ENCODE data around the gene NRROS. TPM values are rescaled to one million over a fixed set of nuclear protein-coding genes. Genes with fewer than 3 reads are reported as not detected.

NRROS gene
- not detected in 5 replicates for total RNA-seq (2022; extraction: Qiagen RNA extraction; ENCODE audit: low read depth)

GRCh38 chr3:196639483-196640296, at the start of gene NRROS:
Gene NRROS (plus strand): TSS chr3:196639694. CDS start chr3:196654540, 14,846 bp downstream.

Other genes starting within 250 kb of the NRROS start
- gene UBXN7, start 207.3 kb upstream of the NRROS start, total RNA-seq (2022; extraction: Qiagen RNA extraction; ENCODE audit: low read depth), result 4.3 to 9.7 TPM (median 9.0 TPM) in 5 replicates
- 3.2 to 4.2 TPM (median 4.0 TPM) in 5 replicates for gene RNF168, start 135.9 kb upstream of the NRROS start, total RNA-seq (2022; extraction: Qiagen RNA extraction; ENCODE audit: low read depth)
- gene SMCO1, start 124.3 kb upstream of the NRROS start, total RNA-seq (2022; extraction: Qiagen RNA extraction; ENCODE audit: low read depth), result not detected in 5 replicates
- gene WDR53, start 71.1 kb upstream of the NRROS start, total RNA-seq (2022; extraction: Qiagen RNA extraction; ENCODE audit: low read depth), result 8.3 to 11.3 TPM (median 10.2 TPM) in 5 replicates
- gene FBXO45, start 71.0 kb upstream of the NRROS start, total RNA-seq (2022; extraction: Qiagen RNA extraction; ENCODE audit: low read depth), result 5.8 to 8.2 TPM (median 7.0 TPM) in 5 replicates
- gene CEP19, start 72.6 kb downstream of the NRROS start, total RNA-seq (2022; extraction: Qiagen RNA extraction; ENCODE audit: low read depth), result 2.3 to 2.9 TPM (median 2.7 TPM) in 5 replicates
- 30.4 to 34.3 TPM (median 31.9 TPM) in 5 replicates for gene PIGX, start 72.7 kb downstream of the NRROS start, total RNA-seq (2022; extraction: Qiagen RNA extraction; ENCODE audit: low read depth)
- gene PAK2, start 100.2 kb downstream of the NRROS start, total RNA-seq (2022; extraction: Qiagen RNA extraction; ENCODE audit: low read depth), result 30.0 to 55.4 TPM (median 41.2 TPM) in 5 replicates
- gene SENP5, start 228.2 kb downstream of the NRROS start, total RNA-seq (2022; extraction: Qiagen RNA extraction; ENCODE audit: low read depth), result 4.7 to 7.6 TPM (median 6.5 TPM) in 5 replicates